Measurements from ENCODE around the gene NOL4L.

The NOL4L gene

GRCh38 chr20:32442630-32443373 lies 142.3 kb downstream of the NOL4L start:
- TF ChIP-seq, protein P1, sequence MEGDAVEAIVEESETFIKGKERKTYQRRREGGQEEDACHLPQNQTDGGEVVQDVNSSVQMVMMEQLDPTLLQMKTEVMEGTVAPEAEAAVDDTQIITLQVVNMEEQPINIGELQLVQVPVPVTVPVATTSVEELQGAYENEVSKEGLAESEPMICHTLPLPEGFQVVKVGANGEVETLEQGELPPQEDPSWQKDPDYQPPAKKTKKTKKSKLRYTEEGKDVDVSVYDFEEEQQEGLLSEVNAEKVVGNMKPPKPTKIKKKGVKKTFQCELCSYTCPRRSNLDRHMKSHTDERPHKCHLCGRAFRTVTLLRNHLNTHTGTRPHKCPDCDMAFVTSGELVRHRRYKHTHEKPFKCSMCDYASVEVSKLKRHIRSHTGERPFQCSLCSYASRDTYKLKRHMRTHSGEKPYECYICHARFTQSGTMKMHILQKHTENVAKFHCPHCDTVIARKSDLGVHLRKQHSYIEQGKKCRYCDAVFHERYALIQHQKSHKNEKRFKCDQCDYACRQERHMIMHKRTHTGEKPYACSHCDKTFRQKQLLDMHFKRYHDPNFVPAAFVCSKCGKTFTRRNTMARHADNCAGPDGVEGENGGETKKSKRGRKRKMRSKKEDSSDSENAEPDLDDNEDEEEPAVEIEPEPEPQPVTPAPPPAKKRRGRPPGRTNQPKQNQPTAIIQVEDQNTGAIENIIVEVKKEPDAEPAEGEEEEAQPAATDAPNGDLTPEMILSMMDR (conservative IDR thresholded peaks at IDR 0.05; ENCODE audit: low read depth, low read length), result no peak
- no peak for DNase-seq (ENCODE audit: low read depth)
- no peak overlapping the region for H3K4me3 ChIP-seq (ENCODE audit: low read length)

DNA sequence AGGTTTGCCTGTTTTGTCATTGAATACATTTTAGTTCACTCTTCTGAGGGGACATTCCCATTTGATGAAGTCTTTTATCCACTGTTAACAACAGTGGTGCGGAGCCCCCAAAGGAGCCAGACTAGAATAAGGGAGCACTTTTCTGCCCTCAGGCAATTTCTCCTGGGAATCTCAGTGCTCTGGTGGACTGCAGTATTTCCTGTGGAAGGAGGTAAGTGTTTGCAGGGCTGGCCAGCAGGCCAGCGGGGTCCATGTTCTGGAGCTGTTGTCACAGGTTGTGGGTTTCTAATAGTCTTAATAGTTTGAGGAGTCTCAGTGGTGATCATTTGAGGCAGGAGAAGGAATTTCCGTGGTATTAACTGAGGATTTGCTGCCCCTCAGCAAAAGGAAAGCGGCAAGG lies 143.5 kb downstream of the NOL4L start:
- no peak for DNase-seq (ENCODE audit: low read depth)

DNA sequence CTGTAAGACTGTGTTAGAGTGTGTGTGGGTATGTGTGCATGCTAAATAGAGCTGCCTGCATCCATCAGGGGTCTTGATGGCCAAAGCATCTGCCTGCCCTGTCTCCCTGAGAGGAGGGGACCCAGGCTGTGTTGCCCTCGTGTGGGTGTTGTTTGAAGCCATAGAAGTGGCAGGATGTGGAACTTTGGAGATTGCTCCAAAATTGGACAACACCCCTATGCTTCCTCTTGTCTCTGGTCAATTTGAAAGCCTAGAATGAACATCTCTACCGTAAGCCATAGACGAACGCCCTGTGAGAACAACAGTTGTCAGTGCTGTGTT lies 144.4 kb downstream of the NOL4L start:
- no peak for DNase-seq (ENCODE audit: low read depth)
- TF ChIP-seq, protein P1 (conservative IDR thresholded peaks at IDR 0.05; ENCODE audit: low read depth, low read length), result no peak
- H3K4me3 ChIP-seq (ENCODE audit: low read length), result no peak overlapping the region

More for the DNA sequence above, 143.5 kb downstream of the NOL4L start:
- TF ChIP-seq, protein P1 (conservative IDR thresholded peaks at IDR 0.05; ENCODE audit: low read depth, low read length), result no peak
- no peak overlapping the region for H3K4me3 ChIP-seq (ENCODE audit: low read length)

GRCh38 chr20:32440069-32440757 lies 144.9 kb downstream of the NOL4L start:
- DNase-seq (ENCODE audit: low read depth), result no peak
- TF ChIP-seq, protein P1 (conservative IDR thresholded peaks at IDR 0.05; ENCODE audit: low read depth, low read length), result no peak
- H3K4me3 ChIP-seq (ENCODE audit: low read length), result no peak overlapping the region

GRCh38 chr20:32439132-32439829 lies 145.9 kb downstream of the NOL4L start:
- TF ChIP-seq, protein P1 (conservative IDR thresholded peaks at IDR 0.05; ENCODE audit: low read depth, low read length), result no peak
- no peak for DNase-seq (ENCODE audit: low read depth)
- no peak overlapping the region for H3K4me3 ChIP-seq (ENCODE audit: low read length)

- no peak overlapping the region for H3K4me3 ChIP-seq (ENCODE audit: low read length)
- DNase-seq (ENCODE audit: low read depth), result no peak
- TF ChIP-seq, protein P1 (conservative IDR thresholded peaks at IDR 0.05; ENCODE audit: low read depth, low read length), result no peak
Observed at GRCh38 chr20:32438331-32438858, 146.7 kb downstream of the NOL4L start.
